ENCODE data around the gene AXIN2.

The AXIN2 gene

GRCh38 chr17:65550758-65551157 lies 10.7 kb downstream of the AXIN2 start:
- Histone ChIP-seq H3K79me2 (ENCODE audit: insufficient read depth, low read depth) (no peaks in the 10 kb centered on the region; the same call in 1 of the 2 replicates), H3K4me1 (ENCODE audit: low read depth, poor library complexity, severe bottlenecking) (no peaks in the 10 kb centered on the region), H2AFZ (ENCODE audit: low read depth) (no peak overlapping the region), H3K27me3 (ENCODE audit: insufficient read depth, low read depth) (no peaks in the 10 kb centered on the region), H4K20me1 (ENCODE audit: insufficient read depth) (no peaks in the 10 kb centered on the region), H3K36me3 (ENCODE audit: insufficient read depth) (no peaks in the 10 kb centered on the region), H3K9ac (no peak overlapping the region), H3K4me2 (no peak overlapping the region), H3K27ac (no peak overlapping the region), H3K4me3 (IDR thresholded peaks at IDR 0.05; ENCODE audit: insufficient read depth, low read depth, low read length) (no peak overlapping the region)
- no peak for TF ChIP-seq CTCF (conservative IDR thresholded peaks at IDR 0.05; ENCODE audit: low read depth, low read length)

- Histone ChIP-seq H3K4me2 (no peak overlapping the region), H3K9ac (no peak overlapping the region), H3K27me3 (ENCODE audit: insufficient read depth, low read depth) (no peaks in the 10 kb centered on the region), H3K36me3 (ENCODE audit: insufficient read depth) (no peaks in the 10 kb centered on the region), H3K79me2 (ENCODE audit: insufficient read depth, low read depth) (no peaks in the 10 kb centered on the region; the same call in 1 of the 2 replicates), H3K4me1 (ENCODE audit: low read depth, poor library complexity, severe bottlenecking) (no peaks in the 10 kb centered on the region), H4K20me1 (ENCODE audit: insufficient read depth) (no peaks in the 10 kb centered on the region), H3K4me3 (IDR thresholded peaks at IDR 0.05; ENCODE audit: insufficient read depth, low read depth, low read length) (no peak overlapping the region), H3K27ac (no peak overlapping the region), H2AFZ (ENCODE audit: low read depth) (no peak overlapping the region)
- TF ChIP-seq CTCF (conservative IDR thresholded peaks at IDR 0.05; ENCODE audit: low read depth, low read length): no peak
Observed at GRCh38 chr17:65550075-65550662, 11.3 kb downstream of the AXIN2 start.

GRCh38 chr17:65548269-65548969 lies 13.0 kb downstream of the AXIN2 start:
- Histone ChIP-seq H3K36me3 (ENCODE audit: insufficient read depth) (no peaks in the 10 kb centered on the region), H3K4me1 (ENCODE audit: low read depth, poor library complexity, severe bottlenecking) (no peaks in the 10 kb centered on the region), H2AFZ (ENCODE audit: low read depth) (no peak overlapping the region), H3K79me2 (ENCODE audit: insufficient read depth, low read depth) (no peaks in the 10 kb centered on the region; the same call in 1 of the 2 replicates), H3K27me3 (ENCODE audit: insufficient read depth, low read depth) (no peaks in the 10 kb centered on the region), H4K20me1 (ENCODE audit: insufficient read depth) (no peaks in the 10 kb centered on the region), H3K27ac (no peak overlapping the region), H3K4me3 (IDR thresholded peaks at IDR 0.05; ENCODE audit: insufficient read depth, low read depth, low read length) (no peak overlapping the region), H3K4me2 (no peak overlapping the region), H3K9ac (no peak overlapping the region)
- no peak for TF ChIP-seq CTCF (conservative IDR thresholded peaks at IDR 0.05; ENCODE audit: low read depth, low read length)

GRCh38 chr17:65547253-65547670 lies 14.2 kb downstream of the AXIN2 start:
- Histone ChIP-seq H3K4me2 (no peak overlapping the region), H3K27ac (no peak overlapping the region), H3K9ac (no peak overlapping the region), H3K27me3 (ENCODE audit: insufficient read depth, low read depth) (no peaks in the 10 kb centered on the region), H3K36me3 (ENCODE audit: insufficient read depth) (no peaks in the 10 kb centered on the region), H3K4me1 (ENCODE audit: low read depth, poor library complexity, severe bottlenecking) (no peaks in the 10 kb centered on the region), H4K20me1 (ENCODE audit: insufficient read depth) (no peaks in the 10 kb centered on the region), H3K4me3 (IDR thresholded peaks at IDR 0.05; ENCODE audit: insufficient read depth, low read depth, low read length) (no peak overlapping the region), H2AFZ (ENCODE audit: low read depth) (no peak overlapping the region), H3K79me2 (ENCODE audit: insufficient read depth, low read depth) (no peaks in the 10 kb centered on the region; the same call in 1 of the 2 replicates)
- no peak for TF ChIP-seq CTCF (conservative IDR thresholded peaks at IDR 0.05; ENCODE audit: low read depth, low read length)
